GM12875 (cell line): ENCODE data around the gene CSNK1G2.

Experiments
- H3K4me3 ChIP-seq: one replicate; pipeline ENCODE4 v1.5.1; 2011; ENCODE audit warnings: low read depth, low read length, control low read depth
- CTCF ChIP-seq: IDR thresholded peaks from 2 replicates; pipeline ENCODE4 v1.5.1; 2011; ENCODE audit warnings: low read depth, mild to moderate bottlenecking, control low read depth, inconsistent platforms, low read length, moderate library complexity, borderline replicate concordance; ENCODE audit not compliant: insufficient read depth

The CSNK1G2 gene

DNA sequence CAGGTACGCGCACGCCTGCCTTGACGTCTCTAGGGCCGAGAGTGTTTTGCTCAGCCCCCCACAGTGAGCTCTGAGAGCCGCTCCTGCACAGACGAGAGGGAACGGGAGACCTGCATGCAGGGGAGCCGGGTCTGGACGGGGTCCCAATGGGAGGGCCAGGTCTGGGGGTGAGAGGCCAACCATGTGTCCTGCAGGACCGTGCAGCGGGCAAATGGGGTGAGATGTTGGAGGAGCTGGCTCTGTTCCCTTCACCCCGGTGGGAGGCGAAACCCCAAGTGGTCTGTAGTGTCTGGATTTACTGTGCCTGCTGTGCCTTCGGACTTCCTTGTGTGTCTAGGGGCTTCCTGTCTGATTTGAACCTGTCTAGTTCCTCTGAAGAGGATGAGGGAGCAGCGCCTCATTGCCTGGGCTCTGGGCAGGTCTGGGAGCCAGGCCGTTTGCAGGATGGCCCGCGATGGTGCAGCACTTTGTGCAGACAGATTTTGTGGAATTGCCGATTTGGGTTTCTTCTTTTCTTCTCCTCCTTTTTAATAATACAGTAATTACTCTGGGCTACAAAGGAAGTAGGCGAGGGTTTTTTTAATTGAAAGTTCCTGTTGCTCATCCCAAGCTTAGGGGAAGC, 2.1 kb downstream of the CSNK1G2 start:
- peak overlapping the region; percentile 73 for H3K4me3 ChIP-seq
- TF ChIP-seq CTCF: no peak

GRCh38 chr19:1943661-1944087, 2.7 kb downstream of the CSNK1G2 start:
- no peak for TF ChIP-seq CTCF
- peak overlapping the region; percentile 24 for H3K4me3 ChIP-seq

DNA sequence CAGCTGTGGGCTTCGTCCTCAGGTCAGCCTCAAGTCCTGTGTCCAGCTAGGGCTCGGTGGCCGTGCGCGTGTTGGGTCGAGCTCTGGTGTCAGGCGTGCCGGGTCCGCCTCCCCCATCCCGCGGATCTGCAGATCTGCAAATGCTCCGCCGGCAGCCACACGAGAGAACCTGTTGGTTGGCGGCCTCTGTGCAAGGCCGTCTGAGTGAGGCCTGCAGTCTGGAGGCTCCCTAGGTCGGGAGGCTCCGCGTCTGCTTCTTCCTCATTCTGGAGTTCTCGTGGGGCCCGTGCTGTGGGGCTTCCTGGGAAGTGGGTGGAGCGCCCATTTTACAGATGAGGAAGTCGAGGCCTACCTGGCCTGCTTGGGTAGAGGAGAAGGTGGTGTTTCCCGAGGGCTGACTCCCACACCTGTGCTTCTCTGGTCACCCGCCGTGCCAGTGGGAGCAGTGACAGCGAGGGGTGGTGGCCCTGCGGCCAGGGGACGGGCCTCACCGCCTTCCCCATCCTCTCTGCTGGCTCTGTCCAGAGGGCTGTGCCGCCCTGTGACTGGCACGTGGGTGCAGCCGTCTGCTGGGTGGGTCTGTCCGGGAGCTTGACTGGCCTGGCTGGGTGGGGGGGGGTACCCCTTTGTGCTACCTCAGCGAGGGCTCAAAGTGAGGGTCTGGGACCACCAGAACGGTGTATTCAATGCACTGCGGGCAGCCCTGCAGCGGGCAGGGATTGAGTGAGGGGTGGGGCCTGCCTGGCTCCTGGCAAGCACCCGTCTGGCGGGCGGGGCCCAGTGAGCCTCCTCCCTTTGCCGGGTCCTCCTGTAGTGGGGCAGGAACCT, 3.3 kb downstream of the CSNK1G2 start:
- TF ChIP-seq CTCF: no peak
- H3K4me3 ChIP-seq: no peak overlapping the region

DNA sequence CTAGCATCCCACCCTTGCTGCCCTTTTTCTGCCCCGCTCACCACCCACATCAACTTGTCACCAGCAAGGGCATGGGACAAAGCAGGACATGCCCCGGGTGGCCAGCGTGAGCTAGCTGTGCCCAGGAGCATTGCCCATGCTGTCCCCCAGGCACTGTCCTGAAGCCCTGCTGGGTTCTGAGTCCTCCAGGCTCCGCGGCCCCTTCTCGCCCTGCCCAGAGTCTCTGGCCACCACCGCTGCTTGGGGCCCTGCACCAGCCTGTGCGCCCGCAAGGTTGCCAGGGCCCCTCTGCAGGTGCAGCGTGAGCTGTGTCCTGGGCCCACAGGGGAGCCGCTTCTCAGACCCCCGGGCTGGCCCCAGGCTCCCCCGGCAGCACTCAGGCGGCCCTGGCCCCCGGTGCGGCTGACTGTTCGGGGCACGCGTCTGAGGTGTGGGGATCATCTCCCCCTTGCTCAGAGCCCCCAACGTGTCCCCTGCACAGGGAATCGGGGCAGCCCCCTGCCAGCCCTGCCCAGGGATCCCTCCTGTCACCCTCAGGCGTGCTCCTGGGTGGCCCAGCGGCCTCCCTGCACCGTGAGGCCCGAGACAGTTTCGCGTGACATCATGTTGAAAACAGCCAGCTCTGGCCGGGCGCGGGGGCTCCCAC, 4.1 kb downstream of the CSNK1G2 start:
- no peak overlapping the region for H3K4me3 ChIP-seq
- TF ChIP-seq CTCF: no peak

- H3K4me3 ChIP-seq: no peak overlapping the region
- peak; percentile 53; the same call in 1 of the 2 replicates for TF ChIP-seq CTCF
Measured at GRCh38 chr19:1945899-1946298, 4.9 kb downstream of the CSNK1G2 start.

DNA sequence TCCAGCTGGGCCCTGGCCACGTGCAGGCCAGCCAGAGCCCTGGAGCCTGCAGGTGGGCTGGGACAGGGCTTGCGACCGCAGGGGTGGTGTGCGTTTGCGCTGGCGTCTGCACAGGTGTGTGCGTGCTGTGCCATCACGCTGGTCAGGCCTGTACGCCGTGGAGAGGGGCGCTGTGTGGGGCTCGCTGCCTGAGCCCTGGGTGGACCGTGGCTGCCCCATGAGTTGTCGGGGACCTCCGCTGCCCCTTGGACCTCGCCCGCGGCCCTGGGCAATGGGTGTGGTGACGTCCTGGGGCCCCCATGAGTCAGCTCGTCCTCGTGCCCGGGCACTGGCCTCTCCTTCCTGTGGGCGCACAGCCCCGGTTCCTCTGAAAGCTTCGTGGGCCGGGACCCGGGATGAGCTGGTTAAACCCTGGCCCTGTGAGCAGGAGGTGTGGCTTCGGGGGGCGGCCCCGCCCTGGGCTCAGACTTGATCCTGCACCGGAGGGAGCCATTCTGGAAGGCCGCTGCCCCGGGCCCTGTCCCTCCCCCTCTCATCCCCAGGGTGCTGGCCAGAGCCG, 6.8 kb downstream of the CSNK1G2 start:
- H3K4me3 ChIP-seq: no peak overlapping the region
- no peak for TF ChIP-seq CTCF
